Stimulated activated naive CD8-positive, alpha-beta T cell treated with anti-CD3 and anti-CD28 coated beads, Interleukin-15, amount 100 ng/mL, for 72 hours (primary cell): ENCODE data around the gene NEK2.
"Not testable (repeated sequence)": the region's sequence is repeated elsewhere in the genome, so short reads cannot be mapped to it uniquely, and the experiment has no call there.

ENCODE experiments used
- ATAC-seq: fragments of 150-1000 bp; cut with Tn5 transposase; 2 replicates; pipeline ENCODE4 v1.10.0; 2021; ENCODE audit warnings: mild to moderate bottlenecking, moderate library complexity
- DNase-seq, 2 donors: peaks; one replicate each; pipeline ENCODE4 v3.0.0; 2021 to 2022
- H3K27ac Mint-ChIP-seq, 2 donors: one replicate each; pipeline ENCODE4 v1.8.0; 2022; ENCODE audit warnings: mild to moderate bottlenecking in 2 of 2, mixed read lengths in 2 of 2, moderate library complexity in 2 of 2
- H3K27me3 Mint-ChIP-seq: one replicate; pipeline ENCODE4 v1.8.0; 2022; ENCODE audit warnings: mixed read lengths
- H3K4me1 Mint-ChIP-seq: one replicate; pipeline ENCODE4 v1.8.0; 2022; ENCODE audit warnings: mild to moderate bottlenecking, mixed read lengths
- H3K4me3 Mint-ChIP-seq, 2 donors: one replicate each; pipeline ENCODE4 v1.8.0; 2022; ENCODE audit warnings: mild to moderate bottlenecking in 2 of 2, mixed read lengths in 2 of 2, moderate library complexity in 1 of 2
- H3K9me3 Mint-ChIP-seq, 2 donors: one replicate each; pipeline ENCODE4 v1.8.0; 2022; ENCODE audit warnings: mixed read lengths in 2 of 2

NEK2 gene

DNA sequence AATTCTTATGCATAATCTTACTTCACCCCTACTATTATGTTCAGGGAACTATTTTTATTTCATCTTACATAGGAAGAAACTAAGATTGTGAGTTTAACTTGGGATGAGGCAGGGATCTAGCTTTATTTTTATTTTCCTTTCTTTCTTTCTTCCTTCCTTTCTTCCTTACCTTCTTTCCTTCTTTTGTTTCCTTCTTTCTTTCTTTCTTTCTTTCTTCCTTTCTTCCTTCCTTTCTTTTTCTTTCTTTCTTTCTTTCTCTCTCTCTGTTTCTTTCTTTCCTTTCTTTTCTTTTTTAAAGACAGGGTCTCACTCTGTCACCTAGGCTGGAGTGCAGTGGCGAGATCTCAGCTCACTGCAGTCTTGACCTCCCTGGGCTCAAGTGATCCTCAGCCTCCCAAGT lies 28.9 kb downstream of the NEK2 start:
- ATAC-seq, result no peak
- no peak for DNase-seq
- H3K4me1 Mint-ChIP-seq, result peaks cover 12% of the 10 kb centered on the region
- no peaks in the 10 kb centered on the region for H3K27me3 Mint-ChIP-seq
- no peak overlapping the region for H3K4me3 Mint-ChIP-seq
- no peak overlapping the region for H3K27ac Mint-ChIP-seq
- no peaks in the 10 kb centered on the region for H3K9me3 Mint-ChIP-seq

DNA sequence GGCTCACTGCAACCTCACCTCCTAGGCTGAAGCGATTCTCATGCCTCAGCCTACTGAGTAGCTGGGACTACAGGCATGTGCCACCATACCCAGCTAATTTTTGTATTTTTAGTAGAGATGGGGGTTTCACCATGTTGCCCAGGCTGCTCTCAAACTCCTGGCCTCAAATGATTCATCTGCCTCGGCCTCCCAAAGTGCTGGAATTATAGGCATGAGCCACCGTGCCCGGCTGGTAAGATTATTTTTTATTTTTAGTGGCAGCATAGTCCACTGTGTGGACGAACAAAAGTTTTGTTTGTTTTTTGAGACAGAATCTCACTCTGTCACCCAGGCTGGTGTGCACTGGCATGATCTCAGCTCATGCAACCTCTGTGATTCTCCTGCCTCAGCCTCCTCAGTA lies 29.8 kb downstream of the NEK2 start:
- H3K27ac Mint-ChIP-seq, DNase-seq, H3K27me3 Mint-ChIP-seq, ATAC-seq, H3K9me3 Mint-ChIP-seq, H3K4me3 Mint-ChIP-seq: not testable (repeated sequence)
- peaks cover 12% of the 10 kb centered on the region for H3K4me1 Mint-ChIP-seq

DNA sequence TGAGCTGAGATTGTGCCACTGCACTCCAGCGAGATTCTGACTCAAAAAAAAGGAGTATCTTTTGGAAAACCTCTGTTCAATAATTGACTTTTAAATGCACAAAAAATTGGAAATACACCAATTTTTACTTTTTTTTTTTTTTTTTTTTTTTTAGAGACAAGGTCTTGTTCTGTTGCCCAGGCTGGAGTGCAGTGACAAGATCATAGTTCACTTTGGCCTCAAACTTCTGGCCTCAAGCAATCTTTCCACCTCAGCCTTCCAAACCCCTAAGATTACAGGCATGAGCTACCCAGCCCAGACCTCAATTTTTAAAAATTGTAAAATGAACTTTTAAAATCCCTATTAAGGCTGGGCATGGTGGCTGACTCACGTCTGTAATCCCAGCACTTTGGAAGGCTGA lies 30.8 kb downstream of the NEK2 start:
- no peak for DNase-seq
- no peaks in the 10 kb centered on the region for H3K27me3 Mint-ChIP-seq
- H3K4me3 Mint-ChIP-seq, result no peak overlapping the region
- no peak overlapping the region for H3K27ac Mint-ChIP-seq
- ATAC-seq, result no peak
- H3K9me3 Mint-ChIP-seq, result no peaks in the 10 kb centered on the region
- peaks cover 12% of the 10 kb centered on the region for H3K4me1 Mint-ChIP-seq

DNA sequence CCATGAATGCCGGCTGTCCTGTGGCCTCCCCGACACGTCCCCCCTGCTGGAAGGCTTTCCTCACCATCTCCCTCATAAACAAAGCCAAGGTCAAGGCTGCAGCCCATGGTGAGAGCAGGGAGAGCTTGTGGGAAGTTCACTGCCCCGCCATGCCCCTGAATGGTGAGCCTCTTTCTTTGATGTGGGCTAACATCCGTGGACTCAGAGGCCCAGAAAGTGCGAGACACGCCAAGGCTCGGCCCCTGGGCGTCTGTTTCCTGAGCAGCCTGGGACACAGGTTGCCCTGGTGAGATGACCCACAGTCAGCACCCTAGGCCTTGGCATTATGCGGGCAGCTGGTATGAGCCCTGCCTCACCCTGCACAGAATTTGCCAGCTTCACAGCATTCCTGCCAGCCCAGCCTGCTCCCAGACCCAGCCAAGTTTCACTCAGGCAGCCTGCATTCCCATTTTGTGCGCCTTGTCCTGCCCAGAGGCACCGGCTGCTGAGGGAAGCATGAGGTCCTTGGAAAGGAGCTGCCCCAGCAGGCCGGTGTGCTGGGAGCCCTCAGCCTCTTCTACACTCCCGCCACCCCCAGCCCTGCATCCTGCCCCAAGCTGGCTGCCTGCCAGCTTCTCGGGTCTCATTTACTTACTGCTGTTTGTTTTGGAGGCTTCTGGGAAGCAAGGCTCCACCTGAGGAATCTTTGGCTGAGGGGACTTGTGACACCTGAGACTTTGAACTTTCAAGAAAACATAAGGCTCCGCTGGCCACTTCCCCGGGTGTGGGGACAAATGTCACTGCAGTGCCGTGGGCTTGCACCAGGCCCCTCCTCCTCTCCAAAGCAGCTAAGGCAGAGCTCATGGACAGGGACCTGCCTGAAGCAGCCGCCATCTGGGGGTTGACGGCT lies 31.9 kb downstream of the NEK2 start:
- Mint-ChIP-seq H3K27me3 (no peaks in the 10 kb centered on the region), H3K9me3 (no peaks in the 10 kb centered on the region), H3K4me1 (peaks cover 12% of the 10 kb centered on the region), H3K27ac (peak overlapping the region in 1 of 2 donors; percentile 77), H3K4me3 (peak overlapping the region in 1 of 2 donors; percentile 59)
- DNase-seq (peak in 1 of 2 donors; percentile 13), ATAC-seq (peak; percentile 65)

DNA sequence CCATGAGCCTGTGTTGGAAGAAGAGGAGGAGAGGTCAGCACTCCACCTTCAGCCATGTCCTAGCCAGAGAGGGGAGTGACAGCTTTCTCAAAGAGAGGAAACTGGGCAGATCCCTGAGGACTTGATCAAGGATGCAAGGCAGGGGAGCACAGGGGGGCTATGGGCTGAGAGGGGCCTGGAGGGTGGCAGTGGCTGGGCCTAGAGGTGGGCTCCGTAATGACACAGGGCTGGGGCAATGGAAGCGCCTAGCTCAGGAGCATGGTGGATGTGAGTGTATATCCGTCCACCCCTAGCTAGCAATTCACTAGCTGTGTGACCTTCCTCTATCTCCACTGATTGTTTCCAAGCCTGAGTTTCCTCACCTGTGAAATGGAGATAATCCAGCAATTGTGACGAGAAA lies 32.6 kb downstream of the NEK2 start:
- Mint-ChIP-seq H3K27me3 (no peaks in the 10 kb centered on the region), H3K27ac (no peak overlapping the region), H3K4me3 (no peak overlapping the region), H3K4me1 (peaks cover 12% of the 10 kb centered on the region), H3K9me3 (no peaks in the 10 kb centered on the region)
- DNase-seq (no peak), ATAC-seq (no peak)

DNA sequence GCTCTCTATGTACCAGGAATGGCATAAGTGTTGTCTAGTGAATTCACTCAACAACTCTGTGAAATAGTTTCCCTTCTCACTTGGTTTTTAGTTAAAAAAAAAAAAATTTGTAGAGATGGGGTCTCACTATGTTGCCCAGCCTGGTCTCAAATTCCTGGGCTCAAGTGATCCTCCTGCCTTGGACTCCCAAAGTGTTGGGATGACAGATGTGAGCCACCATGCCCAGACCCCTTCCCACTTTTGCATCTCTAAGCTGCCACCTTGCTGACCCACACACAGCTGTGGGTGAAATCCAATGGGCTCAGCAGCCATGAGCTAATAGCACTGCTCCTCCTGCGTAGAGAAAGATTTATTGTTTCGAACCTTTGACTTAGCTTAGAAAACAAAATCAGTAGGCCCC lies 33.5 kb downstream of the NEK2 start:
- no peak overlapping the region for H3K27ac Mint-ChIP-seq
- H3K4me1 Mint-ChIP-seq, result peaks cover 12% of the 10 kb centered on the region
- DNase-seq (no peak), ATAC-seq (no peak)
- H3K27me3 Mint-ChIP-seq, result no peaks in the 10 kb centered on the region
- H3K9me3 Mint-ChIP-seq, result no peaks in the 10 kb centered on the region
- H3K4me3 Mint-ChIP-seq, result no peak overlapping the region

DNA sequence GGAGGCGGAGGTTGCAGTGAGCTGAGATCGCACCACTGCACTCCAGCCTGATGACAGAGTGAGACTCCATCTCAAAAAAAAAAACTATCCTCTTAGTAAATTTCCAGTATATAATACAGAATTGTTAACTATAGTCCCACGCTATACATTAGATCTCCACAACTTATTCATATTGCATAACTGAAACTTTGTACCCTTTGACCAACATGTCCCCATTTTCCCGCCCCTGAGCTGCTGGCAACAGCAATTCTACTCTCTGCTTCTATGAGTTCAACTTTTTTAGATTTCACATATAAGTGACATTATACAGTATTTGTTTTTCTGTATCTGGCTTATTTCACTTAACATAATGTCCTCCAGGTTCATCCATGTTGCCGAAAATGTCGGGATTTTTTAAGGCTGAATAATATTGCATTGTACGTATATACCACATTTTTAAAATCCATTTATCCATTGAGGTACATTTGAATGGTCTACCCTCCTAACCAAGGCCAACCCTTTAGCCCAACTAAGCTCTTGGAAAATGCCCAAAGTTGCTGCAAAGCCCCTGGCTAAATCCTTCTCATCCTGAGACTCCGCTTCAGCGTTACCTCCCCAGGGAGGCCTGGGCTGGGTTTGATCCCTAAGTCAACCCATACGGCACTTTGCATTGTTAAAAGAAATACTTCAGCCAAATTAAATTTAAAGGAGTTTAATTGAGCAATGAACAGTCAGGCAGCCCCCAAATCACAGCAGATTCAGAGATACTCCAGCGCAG lies 34.2 kb downstream of the NEK2 start:
- ATAC-seq, result no peak
- H3K4me1 Mint-ChIP-seq, result peaks cover 12% of the 10 kb centered on the region
- no peak overlapping the region for H3K4me3 Mint-ChIP-seq
- no peak overlapping the region for H3K27ac Mint-ChIP-seq
- no peaks in the 10 kb centered on the region for H3K27me3 Mint-ChIP-seq
- no peak for DNase-seq
- no peaks in the 10 kb centered on the region for H3K9me3 Mint-ChIP-seq

DNA sequence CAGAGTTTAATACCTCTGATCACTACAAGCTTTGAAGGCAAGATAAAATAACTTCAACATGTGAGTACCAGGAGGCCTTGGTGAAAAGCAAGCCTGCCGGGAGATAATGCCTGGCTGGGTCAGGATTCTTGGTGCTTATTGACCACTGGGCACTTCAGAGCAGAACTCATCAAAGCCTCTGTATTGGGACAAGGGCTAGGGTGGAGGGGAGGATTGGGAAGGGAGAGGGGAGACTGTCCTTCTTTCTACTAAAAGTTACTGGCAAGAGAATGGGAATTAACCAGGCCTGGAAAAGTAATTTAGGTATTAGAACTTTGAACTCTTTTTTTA lies 35.2 kb downstream of the NEK2 start:
- H3K4me1 Mint-ChIP-seq, result peaks cover 12% of the 10 kb centered on the region
- no peaks in the 10 kb centered on the region for H3K27me3 Mint-ChIP-seq
- H3K4me3 Mint-ChIP-seq, result no peak overlapping the region
- no peak overlapping the region for H3K27ac Mint-ChIP-seq
- DNase-seq (no peak), ATAC-seq (no peak)
- H3K9me3 Mint-ChIP-seq, result no peaks in the 10 kb centered on the region

DNA sequence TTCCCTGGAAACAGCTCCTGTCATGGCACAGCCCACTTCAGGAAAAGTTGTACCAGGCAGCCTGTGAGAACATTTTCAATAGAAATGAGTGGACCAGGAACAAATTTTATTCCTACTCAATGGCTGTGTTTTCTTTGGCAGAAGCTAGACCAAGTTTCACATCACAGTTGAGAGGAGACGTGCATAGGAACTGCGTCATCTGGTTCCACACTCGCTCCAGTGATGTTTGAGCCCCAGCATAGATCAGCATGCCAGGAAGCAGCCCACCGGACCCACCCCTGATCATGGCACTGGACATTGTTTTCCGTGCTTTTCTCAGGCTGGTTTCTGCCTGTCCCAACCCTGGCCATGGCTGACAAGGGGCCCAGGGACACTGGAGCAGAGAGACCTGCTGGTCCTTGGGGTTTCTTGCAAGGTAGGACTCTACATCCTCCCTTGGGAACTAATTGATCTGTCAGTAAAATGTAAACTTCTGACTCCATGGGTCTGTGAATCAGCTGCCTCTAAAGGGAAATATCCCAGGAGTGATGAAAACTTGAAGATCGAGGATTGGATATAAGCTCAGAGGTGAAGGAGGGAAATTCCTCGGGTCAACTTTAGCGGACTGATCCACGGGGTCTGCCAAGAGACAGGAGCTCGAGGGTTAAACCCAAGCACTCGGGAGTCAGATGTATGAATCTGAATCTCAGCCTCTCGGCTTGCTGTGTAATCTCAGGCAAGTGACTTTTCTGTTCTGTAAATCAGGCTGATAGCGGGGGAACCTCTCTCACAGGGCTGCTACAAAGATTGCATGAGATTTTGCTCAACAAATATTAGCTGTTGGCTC lies 35.7 kb downstream of the NEK2 start:
- Mint-ChIP-seq H3K9me3 (no peaks in the 10 kb centered on the region), H3K27me3 (no peaks in the 10 kb centered on the region), H3K4me3 (no peak overlapping the region), H3K4me1 (peaks cover 12% of the 10 kb centered on the region), H3K27ac (no peak overlapping the region)
- no peak for ATAC-seq
- no peak for DNase-seq

DNA sequence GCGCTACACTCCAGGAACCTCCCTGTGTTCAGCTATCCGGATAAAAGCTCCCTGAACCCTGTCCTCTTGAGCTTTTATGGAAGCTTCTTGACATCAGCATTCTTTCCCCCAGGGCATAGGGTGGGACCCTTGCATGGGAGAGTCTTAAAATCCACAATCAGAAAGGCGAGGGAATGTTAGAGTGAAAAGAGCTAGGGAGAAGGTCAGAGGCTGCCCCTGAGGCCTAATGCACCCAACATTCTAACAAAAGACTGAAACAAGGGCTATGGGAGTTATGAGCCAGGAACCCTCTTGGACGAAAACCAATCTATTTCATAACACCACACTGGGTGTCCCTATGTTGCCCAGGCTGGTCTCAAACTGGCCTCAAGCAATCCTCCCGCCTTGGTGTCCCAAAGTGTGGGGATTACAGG lies 36.7 kb downstream of the NEK2 start:
- DNase-seq (no peak), ATAC-seq (no peak)
- peak overlapping the region; percentile 13 to 63 for H3K27ac Mint-ChIP-seq
- H3K9me3 Mint-ChIP-seq, result no peaks in the 10 kb centered on the region
- peaks cover 4% of the 10 kb centered on the region for H3K27me3 Mint-ChIP-seq
- no peak overlapping the region for H3K4me3 Mint-ChIP-seq
- peaks cover 8% of the 10 kb centered on the region for H3K4me1 Mint-ChIP-seq

DNA sequence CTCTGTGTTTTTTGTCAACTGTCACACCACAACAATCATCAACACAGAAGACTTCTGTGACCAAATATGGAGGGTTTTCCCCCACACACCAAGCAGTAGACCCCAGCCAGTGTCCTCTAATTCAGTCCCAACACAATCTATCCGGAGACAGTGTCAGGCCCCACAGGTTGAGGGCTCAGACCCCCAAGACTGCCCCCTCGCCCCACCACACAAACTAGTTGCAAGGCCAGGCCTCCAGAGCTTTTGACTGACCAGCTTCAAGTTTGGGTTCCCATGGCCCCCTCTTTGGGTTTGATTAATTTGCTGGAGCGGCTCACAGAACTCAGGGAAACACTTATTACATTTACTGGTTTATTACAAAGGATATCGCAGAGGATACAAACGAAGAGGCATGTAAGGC lies 37.2 kb downstream of the NEK2 start:
- no peaks in the 10 kb centered on the region for H3K9me3 Mint-ChIP-seq
- H3K4me1 Mint-ChIP-seq, result peaks cover 6% of the 10 kb centered on the region
- DNase-seq (no peak), ATAC-seq (no peak)
- no peak overlapping the region for H3K4me3 Mint-ChIP-seq
- peaks cover 9% of the 10 kb centered on the region for H3K27me3 Mint-ChIP-seq
- peak overlapping the region in 1 of 2 donors; percentile 63 for H3K27ac Mint-ChIP-seq

DNA sequence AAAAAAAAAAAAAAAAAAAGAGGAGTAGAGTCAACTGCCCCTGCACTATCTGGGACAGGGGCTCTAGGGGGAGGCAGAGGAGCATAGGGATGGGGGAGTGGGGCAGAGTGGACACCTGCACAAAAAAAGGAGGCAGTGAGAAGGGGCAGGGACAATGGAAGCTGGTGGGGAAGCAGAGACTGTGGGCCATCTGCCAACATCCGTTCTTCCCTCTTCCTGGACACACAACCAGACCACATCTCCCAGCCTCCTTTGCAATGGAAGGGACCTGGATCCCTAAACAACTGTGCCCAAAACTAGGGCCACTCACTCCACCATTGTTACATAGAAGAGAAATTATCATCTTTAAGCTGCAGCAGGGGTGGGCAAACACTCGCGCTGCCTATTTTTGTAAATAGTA lies 38.4 kb downstream of the NEK2 start:
- DNase-seq, result no peak
- Mint-ChIP-seq H3K9me3 (no peaks in the 10 kb centered on the region), H3K27ac (no peak overlapping the region), H3K27me3 (peaks cover 11% of the 10 kb centered on the region), H3K4me1 (peaks cover 14% of the 10 kb centered on the region), H3K4me3 (no peak overlapping the region)
- ATAC-seq, result no peak

DNA sequence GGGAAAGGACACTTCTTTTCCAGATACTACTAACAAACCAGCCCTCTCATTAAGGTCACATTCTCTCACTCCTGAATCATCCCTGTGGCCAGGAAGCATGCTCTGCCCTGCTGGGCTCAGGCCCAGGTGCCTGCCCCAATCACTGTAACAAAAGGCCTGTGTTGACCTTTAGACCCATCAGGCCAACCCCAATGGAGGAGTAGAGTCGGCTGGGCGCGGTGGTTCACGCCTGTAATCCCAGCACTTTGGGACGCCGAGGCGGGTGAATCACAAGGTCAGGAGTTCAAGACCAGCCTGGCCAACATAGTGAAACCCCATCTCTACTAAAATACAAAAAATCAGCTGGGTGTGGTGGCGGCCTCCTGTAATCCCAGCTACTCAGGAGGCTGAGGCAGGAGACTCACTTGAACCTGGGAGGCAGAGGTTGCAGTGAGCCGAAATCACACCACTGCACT lies 38.8 kb downstream of the NEK2 start:
- peaks cover 17% of the 10 kb centered on the region for H3K4me1 Mint-ChIP-seq
- not testable (repeated sequence) for DNase-seq, H3K27ac Mint-ChIP-seq, ATAC-seq, H3K4me3 Mint-ChIP-seq, H3K9me3 Mint-ChIP-seq
- H3K27me3 Mint-ChIP-seq, result peaks cover 13% of the 10 kb centered on the region

DNA sequence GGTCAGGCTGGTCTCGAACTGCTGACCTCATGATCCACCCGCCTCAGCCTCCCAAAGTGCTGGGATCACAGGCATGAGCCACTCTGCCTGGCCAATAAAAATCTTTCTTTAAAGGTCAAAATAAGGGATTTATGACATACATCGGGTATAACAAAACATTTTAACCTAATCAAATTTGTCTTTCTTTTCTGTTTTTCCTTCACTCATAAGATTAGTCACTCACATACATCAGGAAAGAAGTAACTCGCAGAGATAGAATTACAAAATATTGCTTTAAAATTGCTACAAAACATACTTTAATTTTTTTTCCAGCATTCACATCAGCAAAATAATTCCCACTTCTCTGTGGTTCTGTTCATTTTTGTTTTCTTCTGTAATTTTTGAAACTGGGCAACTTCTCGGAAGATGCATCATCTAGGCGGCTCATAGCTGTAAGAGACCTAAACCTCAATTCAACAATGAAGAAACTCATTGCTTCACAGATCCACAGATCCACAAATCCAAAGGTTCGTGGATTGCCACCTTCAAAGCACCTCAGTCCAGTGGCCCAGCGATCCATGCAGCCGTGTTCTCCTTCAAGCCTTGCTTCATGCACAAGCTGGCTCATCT lies 39.7 kb downstream of the NEK2 start:
- peaks cover 18% of the 10 kb centered on the region for H3K27me3 Mint-ChIP-seq

DNA sequence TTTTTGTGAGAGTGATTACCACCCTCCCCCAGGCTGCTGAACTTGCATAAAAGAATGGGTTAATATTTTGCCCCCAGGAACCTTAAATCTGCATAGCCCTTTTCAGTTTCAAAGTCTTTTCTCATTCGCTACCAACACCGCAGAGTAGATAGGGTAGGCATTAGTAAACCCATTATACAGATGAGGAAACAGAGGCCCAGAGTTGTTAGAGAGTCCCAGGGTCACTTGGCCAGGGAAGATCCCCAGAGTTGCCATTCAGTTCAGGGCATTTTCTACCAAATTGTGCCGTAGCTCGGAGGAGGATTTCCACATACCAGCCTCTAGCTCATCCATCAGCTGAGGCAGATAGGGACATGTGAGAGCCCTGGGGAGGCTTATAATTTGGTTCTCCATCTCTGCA lies 40.5 kb downstream of the NEK2 start:
- Mint-ChIP-seq H3K27me3 (peaks cover 24% of the 10 kb centered on the region), H3K27ac (peak overlapping the region in 1 of 2 donors; percentile 27), H3K4me3 (no peak overlapping the region), H3K9me3 (no peaks in the 10 kb centered on the region), H3K4me1 (peaks cover 17% of the 10 kb centered on the region)
- no peak for ATAC-seq
- no peak for DNase-seq

More for the DNA sequence above, 39.7 kb downstream of the NEK2 start:
- H3K4me3 Mint-ChIP-seq, result no peak overlapping the region
- H3K9me3 Mint-ChIP-seq, result no peaks in the 10 kb centered on the region
- H3K27ac Mint-ChIP-seq, result peak overlapping the region in 1 of 2 donors; percentile 67
- H3K4me1 Mint-ChIP-seq, result peaks cover 17% of the 10 kb centered on the region
- ATAC-seq (no peak), DNase-seq (no peak)
